CD1c-positive myeloid dendritic cell (primary cell): Measurements from ENCODE around the gene ITPKB.

Source experiments
- DNase-seq: peaks from one replicate; pipeline ENCODE4 v3.0.0-alpha.2; 2016; ENCODE audit errors: extremely low spot score

The ITPKB gene

GRCh38 chr1:226685196-226685820 lies 53.8 kb downstream of the ITPKB start:
- no peak for DNase-seq

- no peak for DNase-seq
Observed at GRCh38 chr1:226684026-226684425, 55.1 kb downstream of the ITPKB start.

GRCh38 chr1:226682871-226683814 lies 55.9 kb downstream of the ITPKB start:
- DNase-seq = no peak

GRCh38 chr1:226681652-226682493 lies 57.2 kb downstream of the ITPKB start:
- DNase-seq = no peak

DNA sequence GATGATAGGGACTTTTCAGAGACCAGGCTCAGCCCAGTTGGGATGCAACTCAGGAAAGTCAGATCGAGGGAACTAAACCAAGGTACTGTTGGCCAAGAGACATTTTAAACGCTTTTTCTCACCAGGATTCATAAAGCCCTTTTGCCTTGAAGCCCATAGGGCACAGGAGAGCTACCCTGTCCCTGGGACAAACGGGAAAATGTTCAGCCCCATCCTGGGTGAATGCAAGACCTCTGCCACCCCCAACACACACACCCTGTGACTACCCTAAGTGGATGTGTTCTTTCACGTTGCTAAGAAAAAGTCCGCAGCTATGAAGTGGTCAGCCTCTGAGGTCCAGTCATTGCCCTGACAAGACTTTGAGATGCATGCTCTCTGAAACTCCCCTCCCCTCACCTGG lies 58.4 kb downstream of the ITPKB start:
- no peak for DNase-seq

GRCh38 chr1:226679853-226680516 lies 59.1 kb downstream of the ITPKB start:
- peak; percentile 79 for DNase-seq

DNA sequence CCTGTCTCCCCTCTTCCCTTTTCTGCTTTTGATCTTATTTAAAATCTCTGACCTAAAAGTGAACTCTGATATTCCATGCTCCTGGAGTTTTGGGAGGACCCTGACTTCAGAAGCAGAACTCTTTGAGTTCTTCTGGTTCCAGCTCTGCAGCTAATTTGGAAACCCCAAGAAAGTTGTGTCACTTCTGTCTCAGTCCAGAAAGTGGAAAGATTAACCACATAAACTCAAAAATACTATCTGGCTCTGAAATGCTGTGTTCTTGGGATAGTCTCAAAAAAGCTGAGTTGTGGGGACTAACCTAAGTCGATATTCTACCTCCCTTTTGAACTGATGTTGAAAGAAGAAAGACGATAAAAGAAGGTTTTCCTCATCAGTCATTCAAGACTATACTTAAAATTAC lies 59.8 kb downstream of the ITPKB start:
- DNase-seq = no peak

DNA sequence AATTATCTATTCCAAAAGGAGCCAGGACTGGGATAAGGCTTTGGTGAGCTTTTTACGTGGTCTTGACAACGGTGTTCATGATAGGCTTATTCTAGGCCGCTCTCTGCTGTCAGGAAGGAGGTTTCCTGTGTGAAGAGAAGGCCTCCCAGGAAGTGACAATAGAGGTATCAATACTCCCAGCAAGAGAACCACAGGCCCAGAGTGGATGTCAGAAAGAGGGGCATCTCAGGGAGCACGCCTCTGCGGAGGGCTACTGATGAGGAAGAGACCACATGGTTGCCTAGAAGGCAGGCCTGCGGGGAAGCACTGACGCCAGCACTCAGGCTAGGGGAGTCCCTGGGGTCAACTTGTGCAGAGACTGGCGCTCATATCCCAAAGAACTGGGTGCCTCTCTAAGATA lies 60.4 kb downstream of the ITPKB start:
- DNase-seq = no peak

DNA sequence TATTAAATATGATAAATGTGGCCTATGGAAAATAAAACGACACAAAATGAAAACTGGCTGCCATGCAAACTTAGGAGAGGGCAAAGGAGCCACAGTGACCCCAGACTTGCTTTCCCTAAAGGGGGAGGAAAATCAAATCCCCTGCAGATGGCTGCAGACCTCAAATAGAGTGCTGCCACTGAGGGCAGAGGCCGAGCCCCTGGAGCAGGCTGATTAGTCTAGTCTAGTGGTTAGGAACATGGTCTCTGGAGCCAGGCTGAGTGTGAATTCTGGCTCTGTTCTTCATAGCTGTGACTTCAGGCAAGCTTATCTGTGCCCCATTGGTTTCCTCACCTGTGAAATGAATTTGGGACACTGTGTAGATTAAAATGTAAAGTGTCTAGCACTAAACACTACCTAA lies 60.8 kb downstream of the ITPKB start:
- DNase-seq = no peak

DNA sequence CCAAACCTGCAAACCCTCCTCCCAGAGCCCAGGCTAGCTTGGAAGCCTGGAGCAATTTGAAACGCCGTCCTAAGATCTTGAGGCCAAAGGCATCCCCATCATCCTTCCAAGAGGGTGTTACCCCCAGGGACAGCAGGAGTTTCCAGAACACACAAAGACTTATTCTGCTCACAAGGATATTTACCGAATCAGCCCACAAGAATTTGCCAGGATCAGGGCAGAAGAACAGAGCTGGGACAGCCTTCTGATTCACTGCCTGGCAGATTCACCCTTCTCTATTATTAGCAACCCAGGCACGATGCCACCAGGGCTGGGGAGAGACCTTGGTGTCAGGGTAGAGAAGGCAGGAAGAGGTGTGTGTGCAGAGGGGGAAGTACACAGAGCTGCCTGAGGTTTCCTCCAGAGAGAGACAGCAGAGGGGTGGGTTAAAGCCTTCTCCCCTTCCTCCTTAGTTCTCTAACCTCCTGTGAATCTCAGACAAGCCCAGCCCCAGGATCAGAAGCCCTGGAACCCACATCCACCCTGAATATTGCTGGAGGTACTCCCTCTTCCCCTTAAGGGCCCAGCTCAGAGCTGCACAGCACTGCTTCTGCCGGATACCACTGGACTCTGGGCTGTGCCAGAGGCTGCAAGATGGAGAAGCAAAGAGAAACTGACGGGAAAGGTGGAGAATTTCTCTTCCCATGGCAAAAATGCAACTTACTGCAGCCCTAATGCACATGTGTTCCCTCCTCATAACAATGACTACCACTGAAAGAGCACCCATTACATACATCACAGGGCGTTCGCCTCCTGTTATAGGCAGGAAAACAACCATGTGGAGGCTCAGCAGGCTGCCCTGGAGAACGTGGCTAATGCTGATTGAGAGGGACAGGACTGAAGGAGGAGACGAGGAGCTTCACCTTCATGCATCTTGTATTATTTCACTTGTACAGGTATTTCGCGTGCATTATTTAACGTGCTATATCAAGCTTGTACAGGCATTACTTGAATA lies 61.8 kb downstream of the ITPKB start:
- DNase-seq = peak; percentile 69

DNA sequence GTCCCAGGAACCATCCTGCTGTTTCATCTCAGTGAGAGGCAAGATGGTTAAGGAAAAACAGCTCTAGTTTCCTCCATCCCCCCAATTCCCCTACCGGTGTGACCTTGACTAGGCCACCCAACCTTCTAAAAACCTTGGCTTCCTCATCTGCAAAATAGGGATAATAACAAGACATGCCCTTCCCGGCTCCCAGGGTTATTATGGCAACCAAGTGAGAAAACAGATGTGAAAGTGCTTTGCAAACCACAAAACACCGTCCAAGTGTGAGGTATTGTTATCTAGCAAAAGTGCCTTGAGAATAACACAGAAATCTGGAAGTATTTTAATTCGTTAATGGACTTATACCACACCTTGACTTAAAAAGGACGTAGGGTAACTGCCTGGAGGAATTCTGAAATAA lies 62.7 kb downstream of the ITPKB start:
- peak; percentile 63 for DNase-seq

- no peak for DNase-seq
Observed at GRCh38 chr1:226675715-226676357, 63.2 kb downstream of the ITPKB start.

GRCh38 chr1:226674892-226675714 lies 64.0 kb downstream of the ITPKB start:
- DNase-seq = peak; percentile 91

DNA sequence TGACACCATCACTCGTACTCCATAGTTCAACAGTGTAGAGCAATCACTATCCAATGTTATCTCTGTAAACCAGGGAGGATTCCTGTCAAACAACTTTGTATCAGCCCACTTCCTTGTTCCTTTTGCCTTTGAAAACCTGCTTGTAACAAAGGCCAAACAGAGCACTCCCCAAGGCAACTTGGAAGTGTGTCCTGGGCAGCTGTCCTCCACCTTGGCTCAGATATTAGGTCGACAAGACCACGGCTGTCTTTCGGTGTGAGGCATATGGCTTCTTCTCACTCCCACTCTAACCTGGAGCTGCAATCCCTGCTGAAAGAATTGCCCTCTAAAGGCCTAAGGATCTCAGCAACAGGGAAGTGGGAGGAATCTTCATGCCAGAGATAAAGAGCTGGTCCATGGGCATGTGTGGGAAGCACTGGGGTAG lies 66.7 kb downstream of the ITPKB start:
- no peak for DNase-seq

DNA sequence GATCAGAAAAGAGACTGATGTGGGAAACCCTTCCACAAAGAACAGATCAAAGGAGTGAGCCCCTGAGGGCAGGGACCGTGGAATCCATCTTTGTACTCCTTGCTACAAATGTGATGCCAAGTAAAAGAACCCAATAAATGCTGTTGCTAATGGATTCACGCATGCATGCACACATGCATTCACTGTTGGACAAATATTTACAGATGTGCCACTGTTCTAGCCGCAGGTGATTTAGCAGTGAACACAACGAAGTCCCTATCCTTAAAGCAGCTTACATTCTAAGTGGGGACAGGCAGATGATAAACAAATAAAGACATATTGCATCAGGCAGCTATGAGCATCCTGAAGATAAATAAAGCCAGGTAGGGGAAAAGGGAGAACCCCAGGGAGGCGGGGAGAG lies 67.8 kb downstream of the ITPKB start:
- DNase-seq = no peak

DNA sequence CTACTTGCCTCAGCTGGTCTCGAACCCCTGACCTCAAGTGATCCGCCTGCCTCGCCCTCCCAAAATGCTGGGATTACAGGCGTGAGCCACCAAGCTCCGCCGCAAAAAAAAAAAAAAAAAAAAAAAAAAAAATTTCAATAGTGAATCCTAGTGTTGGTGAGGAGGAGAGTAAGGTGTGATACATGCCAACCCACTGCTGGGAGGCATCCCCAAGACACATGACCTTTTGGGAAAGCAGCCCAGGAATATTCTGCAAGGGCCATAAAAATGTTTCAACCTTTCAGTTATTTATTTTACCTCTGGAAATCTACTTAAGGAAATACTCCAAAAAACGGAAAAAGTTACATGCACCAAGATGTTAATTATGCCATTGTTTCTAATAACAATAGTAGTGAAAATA lies 69.0 kb downstream of the ITPKB start:
- no peak for DNase-seq

DNA sequence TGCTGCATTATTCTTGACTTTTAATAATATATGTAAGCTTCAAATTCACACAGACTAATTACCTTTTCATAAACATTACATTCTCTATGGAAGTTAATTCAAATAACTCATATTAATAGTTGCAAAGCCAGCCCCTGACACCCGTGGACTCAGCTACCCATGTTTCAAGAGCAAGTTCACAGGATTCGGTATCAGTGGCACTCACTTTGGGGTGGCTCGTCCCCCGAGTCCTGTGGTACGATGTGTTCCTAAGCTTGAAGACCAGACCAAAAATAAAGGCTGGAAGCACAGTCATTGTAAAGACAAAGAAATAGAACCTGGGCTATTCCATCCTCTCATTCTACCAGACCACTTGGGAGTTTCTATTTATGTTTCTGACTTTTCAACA lies 70.9 kb downstream of the ITPKB start:
- DNase-seq = no peak

- DNase-seq = no peak
Observed at GRCh38 chr1:226666692-226667091, 72.4 kb downstream of the ITPKB start.

- no peak for DNase-seq
Observed at GRCh38 chr1:226666164-226666506, 72.9 kb downstream of the ITPKB start.
